GM23338 (cell line): ENCODE results near the gene HEATR9. TPM values are rescaled to one million over a fixed set of nuclear protein-coding genes. Genes with fewer than 3 reads are reported as not detected.

Experiments used
- ATAC-seq: fragments of 200-7000 bp; cut with Tn5 transposase; 3 replicates; pipeline ENCODE4 v1.9.1; 2020
- DNase-seq: peaks from one replicate; pipeline ENCODE4 v3.0.0-alpha.2; 2015; ENCODE audit warnings: low spot score
- H2AFZ ChIP-seq: fragments of 200-600 bp; sonication (generic); 2 replicates; pipeline ENCODE4 v1.8.0; 2016; ENCODE audit warnings: antibody characterized with exemption, mild to moderate bottlenecking, moderate library complexity
- H3F3A ChIP-seq: fragments of 200-600 bp; sonication (generic); replicated peaks from 2 replicates; pipeline ENCODE4 v1.8.0; 2017; ENCODE audit warnings: antibody characterized with exemption, mixed run types, low read depth
- H3K27ac ChIP-seq: fragments of 200-600 bp; sonication (generic); 2 replicates; pipeline ENCODE4 v1.6.1; 2016; ENCODE audit warnings: low read depth
- H3K27me3 ChIP-seq: fragments of 200-600 bp; sonication (generic); 2 replicates; pipeline ENCODE4 v1.8.0; 2016; ENCODE audit warnings: mild to moderate bottlenecking, mixed run types, moderate library complexity; ENCODE audit not compliant: insufficient read depth
- H3K36me3 ChIP-seq: fragments of 200-600 bp; sonication (generic); 2 replicates; pipeline ENCODE4 v1.8.0; 2016; ENCODE audit warnings: mild to moderate bottlenecking; ENCODE audit not compliant: insufficient read depth
- H3K4me1 ChIP-seq: fragments of 200-600 bp; sonication (generic); 2 replicates; pipeline ENCODE4 v1.8.0; 2016; ENCODE audit warnings: mild to moderate bottlenecking, moderate library complexity; ENCODE audit not compliant: insufficient read depth
- H3K4me2 ChIP-seq: fragments of 200-600 bp; sonication (generic); 2 replicates; pipeline ENCODE4 v1.7.1; 2017; ENCODE audit warnings: mixed run types
- H3K4me3 ChIP-seq: fragments of 200-600 bp; sonication (generic); 2 replicates; pipeline ENCODE4 v1.6.1; 2016; ENCODE audit warnings: mixed run types
- H3K79me2 ChIP-seq: fragments of 200-600 bp; sonication (generic); replicated peaks from 2 replicates; pipeline ENCODE4 v1.8.0; 2017; ENCODE audit warnings: mild to moderate bottlenecking; ENCODE audit not compliant: insufficient read depth
- H3K9me2 ChIP-seq: fragments of 200-600 bp; sonication (generic); 2 replicates; pipeline ENCODE4 v1.8.0; 2017; ENCODE audit not compliant: insufficient read depth
- H4K20me1 ChIP-seq: fragments of 200-600 bp; sonication (generic); replicated peaks from 2 replicates; pipeline ENCODE4 v1.8.0; 2017; ENCODE audit warnings: mild to moderate bottlenecking; ENCODE audit not compliant: insufficient read depth
- H3K27ac Mint-ChIP-seq: 2 replicates; pipeline ENCODE4 v1.8.0; 2020; ENCODE audit warnings: inconsistent platforms, mild to moderate bottlenecking, moderate library complexity, mixed read lengths
- H3K27me3 Mint-ChIP-seq: 3 replicates; pipeline ENCODE4 v1.8.0; 2022; ENCODE audit warnings: low read depth, mild to moderate bottlenecking, moderate library complexity, mixed read lengths, inconsistent platforms; ENCODE audit not compliant: insufficient read depth, poor library complexity
- H3K36me3 Mint-ChIP-seq: 3 replicates; pipeline ENCODE4 v1.8.0; 2021; ENCODE audit warnings: low read depth, mild to moderate bottlenecking, inconsistent platforms, moderate library complexity, mixed read lengths
- H3K4me1 Mint-ChIP-seq: 3 replicates; pipeline ENCODE4 v1.8.0; 2020; ENCODE audit warnings: mild to moderate bottlenecking, inconsistent platforms, mixed read lengths
- H3K4me3 Mint-ChIP-seq: 3 replicates; pipeline ENCODE4 v1.8.0; 2021; ENCODE audit warnings: moderate library complexity, mild to moderate bottlenecking, inconsistent platforms, mixed read lengths
- H3K9me3 Mint-ChIP-seq: 3 replicates; pipeline ENCODE4 v1.8.0; 2020; ENCODE audit warnings: moderate library complexity, mild to moderate bottlenecking, inconsistent platforms, mixed read lengths
- CREB1 ChIP-seq: fragments of 250-450 bp; sonication (Bioruptor Pico); IDR thresholded peaks from 2 replicates; pipeline ENCODE4 v1.5.0; 2020; ENCODE audit warnings: low read depth, mild to moderate bottlenecking, moderate library complexity
- EZH2 ChIP-seq: fragments of 200-600 bp; sonication (generic); IDR thresholded peaks from one replicate; pipeline ENCODE4 v1.8.0; 2017; ENCODE audit warnings: antibody characterized with exemption, mild to moderate bottlenecking, low read depth; ENCODE audit not compliant: unreplicated experiment
- EZH2phosphoT487 ChIP-seq: fragments of 200-600 bp; sonication (generic); IDR thresholded peaks from one replicate; pipeline ENCODE4 v1.8.1; 2018; ENCODE audit warnings: antibody characterized with exemption; ENCODE audit not compliant: unreplicated experiment
- NANOG ChIP-seq: IDR thresholded peaks from 2 replicates; pipeline ENCODE4 v1.6.1; 2016; ENCODE audit warnings: antibody characterized with exemption, borderline replicate concordance
- POLR2AphosphoS5 ChIP-seq: IDR thresholded peaks from 2 replicates; pipeline ENCODE4 v1.6.1; 2016; ENCODE audit warnings: antibody characterized with exemption, low read depth
- polyA plus RNA-seq: library from polyadenylated mRNA; unstranded; fragments of >200 nt; fragmentation: Nextera tagmentation; extraction: Ambion mirVana; gene quantifications from 2 replicates; pipeline ENCODE4 v1.2.1, GENCODE V29; 2016
- total RNA-seq: library from RNA; depleted of rRNA; stranded (reverse); fragments of >200 nt; shearing (Covaris generic); gene quantifications from 2 replicates; pipeline ENCODE4 v1.2.3, GENCODE V29; 2014
- TF ChIP-seq, protein P1 (sequence below): fragments of 250-450 bp; sonication (Bioruptor Pico); IDR thresholded peaks from 2 replicates; pipeline ENCODE4 v1.5.0; 2020; ENCODE audit warnings: mild to moderate bottlenecking, moderate library complexity
- TF ChIP-seq, protein P2 (sequence below), 2 experiments: fragments of 200-600 bp in 1 of 2; sonication (generic) in 1 of 2; conservative IDR thresholded peaks; 2 replicates each; pipeline versions ENCODE4 v1.5.1 to v1.6.1; 2016 to 2017; ENCODE audit warnings: antibody characterized with exemption in 2 of 2, low read depth in 2 of 2, mild to moderate bottlenecking in 2 of 2, moderate library complexity in 1 of 2

HEATR9 gene
- total and polyA plus RNA-seq, 2 experiments from 2014 or later = not detected

DNA sequence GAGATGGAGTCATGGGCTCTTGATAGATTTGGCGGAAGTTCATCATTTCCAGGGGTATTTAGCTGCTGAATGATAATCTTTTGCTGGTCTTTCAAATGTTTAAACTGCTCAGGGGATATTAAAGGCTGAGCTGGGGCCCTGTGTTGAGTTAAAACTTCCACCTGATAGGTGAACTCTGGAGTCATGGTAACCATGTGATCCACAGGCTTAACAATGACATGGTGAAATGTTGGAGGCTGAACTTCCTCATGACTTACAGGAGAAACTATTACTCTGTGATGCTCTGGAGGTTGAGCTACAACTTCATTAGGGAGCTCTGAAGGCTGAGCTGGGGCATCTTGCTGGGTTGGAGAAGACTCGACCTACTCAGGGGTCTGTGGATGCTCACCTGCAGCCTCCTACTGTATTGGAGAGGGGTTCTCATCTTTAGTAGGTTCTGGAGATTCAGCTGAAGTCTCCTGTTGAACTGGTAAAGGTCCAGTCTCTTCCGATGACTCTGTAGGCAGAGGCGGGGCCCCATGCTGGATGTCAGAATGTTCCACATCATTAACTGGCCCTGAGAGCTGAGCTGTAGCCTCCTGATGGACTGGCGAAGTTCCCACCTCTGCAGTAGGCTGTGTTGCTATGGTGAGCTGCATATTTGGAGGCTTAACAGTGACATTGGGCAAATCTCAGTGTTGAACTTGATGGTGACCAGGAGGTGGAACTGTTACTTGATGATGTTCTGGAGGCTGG is 37.7 kb upstream of the HEATR9 start:
- Histone ChIP-seq H3K4me1 (no peaks in the 10 kb centered on the region), H3F3A (no peaks in the 10 kb centered on the region), H4K20me1 (no peaks in the 10 kb centered on the region), H2AFZ (no peak overlapping the region), H3K4me2 (no peak overlapping the region), H3K4me3 (no peak overlapping the region), H3K36me3 (no peaks in the 10 kb centered on the region; the same call in 1 of the 2 replicates), H3K79me2 (no peaks in the 10 kb centered on the region), H3K27ac (no peak overlapping the region), H3K27me3 (no peaks in the 10 kb centered on the region), H3K9me2 (peaks cover 4% of the 10 kb centered on the region; the same call in 1 of the 2 replicates)
- peaks cover 7% of the 10 kb centered on the region; the same call in 1 of the 3 replicates for H3K36me3 Mint-ChIP-seq
- H3K27me3 Mint-ChIP-seq = peaks cover 4% of the 10 kb centered on the region
- TF ChIP-seq, protein P1, sequence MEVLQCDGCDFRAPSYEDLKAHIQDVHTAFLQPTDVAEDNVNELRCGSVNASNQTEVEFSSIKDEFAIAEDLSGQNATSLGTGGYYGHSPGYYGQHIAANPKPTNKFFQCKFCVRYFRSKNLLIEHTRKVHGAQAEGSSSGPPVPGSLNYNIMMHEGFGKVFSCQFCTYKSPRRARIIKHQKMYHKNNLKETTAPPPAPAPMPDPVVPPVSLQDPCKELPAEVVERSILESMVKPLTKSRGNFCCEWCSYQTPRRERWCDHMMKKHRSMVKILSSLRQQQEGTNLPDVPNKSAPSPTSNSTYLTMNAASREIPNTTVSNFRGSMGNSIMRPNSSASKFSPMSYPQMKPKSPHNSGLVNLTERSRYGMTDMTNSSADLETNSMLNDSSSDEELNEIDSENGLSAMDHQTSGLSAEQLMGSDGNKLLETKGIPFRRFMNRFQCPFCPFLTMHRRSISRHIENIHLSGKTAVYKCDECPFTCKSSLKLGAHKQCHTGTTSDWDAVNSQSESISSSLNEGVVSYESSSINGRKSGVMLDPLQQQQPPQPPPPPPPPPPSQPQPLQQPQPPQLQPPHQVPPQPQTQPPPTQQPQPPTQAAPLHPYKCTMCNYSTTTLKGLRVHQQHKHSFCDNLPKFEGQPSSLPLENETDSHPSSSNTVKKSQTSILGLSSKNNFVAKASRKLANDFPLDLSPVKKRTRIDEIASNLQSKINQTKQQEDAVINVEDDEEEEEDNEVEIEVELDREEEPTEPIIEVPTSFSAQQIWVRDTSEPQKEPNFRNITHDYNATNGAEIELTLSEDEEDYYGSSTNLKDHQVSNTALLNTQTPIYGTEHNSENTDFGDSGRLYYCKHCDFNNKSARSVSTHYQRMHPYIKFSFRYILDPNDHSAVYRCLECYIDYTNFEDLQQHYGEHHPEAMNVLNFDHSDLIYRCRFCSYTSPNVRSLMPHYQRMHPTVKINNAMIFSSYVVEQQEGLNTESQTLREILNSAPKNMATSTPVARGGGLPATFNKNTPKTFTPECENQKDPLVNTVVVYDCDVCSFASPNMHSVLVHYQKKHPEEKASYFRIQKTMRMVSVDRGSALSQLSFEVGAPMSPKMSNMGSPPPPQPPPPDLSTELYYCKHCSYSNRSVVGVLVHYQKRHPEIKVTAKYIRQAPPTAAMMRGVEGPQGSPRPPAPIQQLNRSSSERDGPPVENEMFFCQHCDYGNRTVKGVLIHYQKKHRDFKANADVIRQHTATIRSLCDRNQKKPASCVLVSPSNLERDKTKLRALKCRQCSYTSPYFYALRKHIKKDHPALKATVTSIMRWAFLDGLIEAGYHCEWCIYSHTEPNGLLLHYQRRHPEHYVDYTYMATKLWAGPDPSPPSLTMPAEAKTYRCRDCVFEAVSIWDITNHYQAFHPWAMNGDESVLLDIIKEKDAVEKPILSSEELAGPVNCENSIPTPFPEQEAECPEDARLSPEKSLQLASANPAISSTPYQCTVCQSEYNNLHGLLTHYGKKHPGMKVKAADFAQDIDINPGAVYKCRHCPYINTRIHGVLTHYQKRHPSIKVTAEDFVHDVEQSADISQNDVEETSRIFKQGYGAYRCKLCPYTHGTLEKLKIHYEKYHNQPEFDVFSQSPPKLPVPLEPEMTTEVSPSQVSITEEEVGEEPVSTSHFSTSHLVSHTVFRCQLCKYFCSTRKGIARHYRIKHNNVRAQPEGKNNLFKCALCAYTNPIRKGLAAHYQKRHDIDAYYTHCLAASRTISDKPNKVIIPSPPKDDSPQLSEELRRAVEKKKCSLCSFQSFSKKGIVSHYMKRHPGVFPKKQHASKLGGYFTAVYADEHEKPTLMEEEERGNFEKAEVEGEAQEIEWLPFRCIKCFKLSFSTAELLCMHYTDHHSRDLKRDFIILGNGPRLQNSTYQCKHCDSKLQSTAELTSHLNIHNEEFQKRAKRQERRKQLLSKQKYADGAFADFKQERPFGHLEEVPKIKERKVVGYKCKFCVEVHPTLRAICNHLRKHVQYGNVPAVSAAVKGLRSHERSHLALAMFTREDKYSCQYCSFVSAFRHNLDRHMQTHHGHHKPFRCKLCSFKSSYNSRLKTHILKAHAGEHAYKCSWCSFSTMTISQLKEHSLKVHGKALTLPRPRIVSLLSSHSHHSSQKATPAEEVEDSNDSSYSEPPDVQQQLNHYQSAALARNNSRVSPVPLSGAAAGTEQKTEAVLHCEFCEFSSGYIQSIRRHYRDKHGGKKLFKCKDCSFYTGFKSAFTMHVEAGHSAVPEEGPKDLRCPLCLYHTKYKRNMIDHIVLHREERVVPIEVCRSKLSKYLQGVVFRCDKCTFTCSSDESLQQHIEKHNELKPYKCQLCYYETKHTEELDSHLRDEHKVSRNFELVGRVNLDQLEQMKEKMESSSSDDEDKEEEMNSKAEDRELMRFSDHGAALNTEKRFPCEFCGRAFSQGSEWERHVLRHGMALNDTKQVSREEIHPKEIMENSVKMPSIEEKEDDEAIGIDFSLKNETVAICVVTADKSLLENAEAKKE (CRISPR knock-in tag) = no peak
- TF ChIP-seq EZH2 = no peak
- no peak for TF ChIP-seq NANOG
- TF ChIP-seq CREB1 (CRISPR knock-in tag) = no peak
- TF ChIP-seq, protein P2, sequence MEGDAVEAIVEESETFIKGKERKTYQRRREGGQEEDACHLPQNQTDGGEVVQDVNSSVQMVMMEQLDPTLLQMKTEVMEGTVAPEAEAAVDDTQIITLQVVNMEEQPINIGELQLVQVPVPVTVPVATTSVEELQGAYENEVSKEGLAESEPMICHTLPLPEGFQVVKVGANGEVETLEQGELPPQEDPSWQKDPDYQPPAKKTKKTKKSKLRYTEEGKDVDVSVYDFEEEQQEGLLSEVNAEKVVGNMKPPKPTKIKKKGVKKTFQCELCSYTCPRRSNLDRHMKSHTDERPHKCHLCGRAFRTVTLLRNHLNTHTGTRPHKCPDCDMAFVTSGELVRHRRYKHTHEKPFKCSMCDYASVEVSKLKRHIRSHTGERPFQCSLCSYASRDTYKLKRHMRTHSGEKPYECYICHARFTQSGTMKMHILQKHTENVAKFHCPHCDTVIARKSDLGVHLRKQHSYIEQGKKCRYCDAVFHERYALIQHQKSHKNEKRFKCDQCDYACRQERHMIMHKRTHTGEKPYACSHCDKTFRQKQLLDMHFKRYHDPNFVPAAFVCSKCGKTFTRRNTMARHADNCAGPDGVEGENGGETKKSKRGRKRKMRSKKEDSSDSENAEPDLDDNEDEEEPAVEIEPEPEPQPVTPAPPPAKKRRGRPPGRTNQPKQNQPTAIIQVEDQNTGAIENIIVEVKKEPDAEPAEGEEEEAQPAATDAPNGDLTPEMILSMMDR (conservative IDR thresholded peaks at IDR 0.05; ENCODE audit: low read depth in 2 of 2) = no peak
- TF ChIP-seq POLR2AphosphoS5 = no peak
- no peak for TF ChIP-seq EZH2phosphoT487
- H3K27ac Mint-ChIP-seq = no peak overlapping the region
- no peak overlapping the region for H3K4me3 Mint-ChIP-seq
- no peak for ATAC-seq
- DNase-seq = no peak
- H3K4me1 Mint-ChIP-seq = no peaks in the 10 kb centered on the region
- H3K9me3 Mint-ChIP-seq = peaks cover 26% of the 10 kb centered on the region
